Activated CD8-positive, alpha-beta memory T cell treated with anti-CD3 and anti-CD28 coated beads for 4 hours (primary cell): ENCODE data around the gene COPS7B.

Experiments
- DNase-seq, 2 donors: peaks; one replicate each; pipeline ENCODE4 v3.0.0-alpha.2; 2020; ENCODE audit warnings: low read depth in 2 of 2

The COPS7B gene

GRCh38 chr2:231785822-231786176 is 446 bp upstream of the COPS7B start:
- no peak for DNase-seq

GRCh38 chr2:231786917-231787292 is 660 bp downstream of the COPS7B start:
- DNase-seq = no peak

- no peak for DNase-seq
Observed at GRCh38 chr2:231791107-231791506, 4.9 kb downstream of the COPS7B start.

GRCh38 chr2:231794383-231794782 is 8.1 kb downstream of the COPS7B start:
- DNase-seq = no peak

- no peak for DNase-seq
Observed at GRCh38 chr2:231795525-231796327, 9.5 kb downstream of the COPS7B start.

GRCh38 chr2:231800493-231801091 is 14.3 kb downstream of the COPS7B start:
- DNase-seq = no peak

GRCh38 chr2:231803501-231804138 is 17.4 kb downstream of the COPS7B start:
- DNase-seq = no peak

GRCh38 chr2:231807020-231807419 is 20.8 kb downstream of the COPS7B start:
- DNase-seq = no peak

- no peak for DNase-seq
Observed at GRCh38 chr2:231810905-231811304, 24.7 kb downstream of the COPS7B start.

GRCh38 chr2:231816327-231817026 is 30.2 kb downstream of the COPS7B start:
- no peak for DNase-seq

- no peak for DNase-seq
Observed at GRCh38 chr2:231819447-231820042, 33.3 kb downstream of the COPS7B start.

- DNase-seq = no peak
Observed at GRCh38 chr2:231820786-231821303, 34.6 kb downstream of the COPS7B start.

- DNase-seq = no peak
Observed at GRCh38 chr2:231821908-231822307, 35.7 kb downstream of the COPS7B start.

- no peak for DNase-seq
Observed at GRCh38 chr2:231853105-231853504, 66.9 kb downstream of the COPS7B start.

GRCh38 chr2:231854616-231855125 is 68.4 kb downstream of the COPS7B start:
- DNase-seq = no peak

GRCh38 chr2:231856959-231857358 is 70.7 kb downstream of the COPS7B start:
- DNase-seq = no peak
